ENCODE measurements around the gene MSRB3.
"Not testable (repeated sequence)": the region's sequence is repeated elsewhere in the genome, so short reads cannot be mapped to it uniquely, and the experiment has no call there.

The MSRB3 gene

GRCh38 chr12:65446901-65447300, 168.4 kb downstream of the MSRB3 start:
- H2AFZ ChIP-seq (ENCODE audit: low read length, unreplicated experiment): no peak overlapping the region
- no peaks in the 10 kb centered on the region for H3K27me3 ChIP-seq (ENCODE audit: insufficient read depth, low read length)
- H3K36me3 ChIP-seq (ENCODE audit: insufficient read depth, low read length): no peaks in the 10 kb centered on the region
- H3K27ac ChIP-seq (ENCODE audit: low read depth, low read length): no peak overlapping the region
- no peak overlapping the region for H3K4me3 ChIP-seq (ENCODE audit: low read depth, low read length)
- no peaks in the 10 kb centered on the region for H3K79me2 ChIP-seq (ENCODE audit: control insufficient read depth, insufficient read depth, low read length, unreplicated experiment)
- H3K4me1 ChIP-seq (ENCODE audit: control insufficient read depth, insufficient read depth, low read length, unreplicated experiment): peaks cover 28% of the 10 kb centered on the region

DNA sequence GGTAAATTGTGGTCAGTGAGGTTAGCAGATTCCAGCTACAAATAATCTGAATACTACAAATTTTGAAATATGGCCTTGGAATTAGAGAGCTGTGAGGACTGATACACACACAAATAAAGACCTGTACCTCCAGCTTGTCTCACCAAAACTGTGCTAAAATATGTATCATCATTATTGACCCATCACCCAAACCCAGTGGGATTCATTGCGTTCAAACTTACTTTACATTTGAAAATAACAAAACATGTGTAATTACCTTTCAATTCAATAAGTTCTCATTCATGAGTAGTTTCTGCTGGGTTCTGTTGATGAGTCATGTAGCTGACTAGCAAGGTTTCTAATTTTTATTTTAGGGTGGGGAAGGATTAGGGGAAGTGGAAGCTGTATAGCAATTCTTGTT, 170.9 kb downstream of the MSRB3 start:
- H3K36me3 ChIP-seq (ENCODE audit: insufficient read depth, low read length): peaks cover 5% of the 10 kb centered on the region; the same call in 1 of the 2 replicates
- H2AFZ ChIP-seq (ENCODE audit: low read length, unreplicated experiment): no peak overlapping the region
- H3K27me3 ChIP-seq (ENCODE audit: insufficient read depth, low read length): no peaks in the 10 kb centered on the region
- H3K4me1 ChIP-seq (ENCODE audit: control insufficient read depth, insufficient read depth, low read length, unreplicated experiment): peaks cover 18% of the 10 kb centered on the region
- no peak overlapping the region for H3K4me3 ChIP-seq (ENCODE audit: low read depth, low read length)
- H3K27ac ChIP-seq (ENCODE audit: low read depth, low read length): peak overlapping the region; percentile 41; the same call in 1 of the 2 replicates
- no peaks in the 10 kb centered on the region for H3K79me2 ChIP-seq (ENCODE audit: control insufficient read depth, insufficient read depth, low read length, unreplicated experiment)

GRCh38 chr12:65450625-65451024, 172.1 kb downstream of the MSRB3 start:
- Histone ChIP-seq H3K36me3 (ENCODE audit: insufficient read depth, low read length) (peaks cover 10% of the 10 kb centered on the region; the same call in 1 of the 2 replicates), H3K79me2 (ENCODE audit: control insufficient read depth, insufficient read depth, low read length, unreplicated experiment) (no peaks in the 10 kb centered on the region), H3K27ac (ENCODE audit: low read depth, low read length) (no peak overlapping the region), H2AFZ (ENCODE audit: low read length, unreplicated experiment) (no peak overlapping the region), H3K4me3 (ENCODE audit: low read depth, low read length) (no peak overlapping the region), H3K27me3 (ENCODE audit: insufficient read depth, low read length) (no peaks in the 10 kb centered on the region), H3K4me1 (ENCODE audit: control insufficient read depth, insufficient read depth, low read length, unreplicated experiment) (peaks cover 18% of the 10 kb centered on the region)

GRCh38 chr12:65454115-65454787, 175.8 kb downstream of the MSRB3 start:
- peaks cover 20% of the 10 kb centered on the region; the same call in 1 of the 2 replicates for H3K36me3 ChIP-seq (ENCODE audit: insufficient read depth, low read length)
- no peak overlapping the region for H2AFZ ChIP-seq (ENCODE audit: low read length, unreplicated experiment)
- H3K4me3 ChIP-seq (ENCODE audit: low read depth, low read length): no peak overlapping the region
- H3K27ac ChIP-seq (ENCODE audit: low read depth, low read length): no peak overlapping the region
- peaks cover 15% of the 10 kb centered on the region for H3K4me1 ChIP-seq (ENCODE audit: control insufficient read depth, insufficient read depth, low read length, unreplicated experiment)
- H3K79me2 ChIP-seq (ENCODE audit: control insufficient read depth, insufficient read depth, low read length, unreplicated experiment): no peaks in the 10 kb centered on the region
- H3K27me3 ChIP-seq (ENCODE audit: insufficient read depth, low read length): no peaks in the 10 kb centered on the region

- H3K27ac ChIP-seq (ENCODE audit: low read depth, low read length); H3K4me1 ChIP-seq (ENCODE audit: control insufficient read depth, insufficient read depth, low read length, unreplicated experiment); H3K27me3 ChIP-seq (ENCODE audit: insufficient read depth, low read length); H3K4me3 ChIP-seq (ENCODE audit: low read depth, low read length); H3K79me2 ChIP-seq (ENCODE audit: control insufficient read depth, insufficient read depth, low read length, unreplicated experiment); H2AFZ ChIP-seq (ENCODE audit: low read length, unreplicated experiment): not testable (repeated sequence)
- peaks cover 20% of the 10 kb centered on the region; the same call in 1 of the 2 replicates for H3K36me3 ChIP-seq (ENCODE audit: insufficient read depth, low read length)
Measured at GRCh38 chr12:65457341-65457740, 178.9 kb downstream of the MSRB3 start.

- no peak overlapping the region for H2AFZ ChIP-seq (ENCODE audit: low read length, unreplicated experiment)
- H3K4me3 ChIP-seq (ENCODE audit: low read depth, low read length): no peak overlapping the region
- H3K27me3 ChIP-seq (ENCODE audit: insufficient read depth, low read length): no peaks in the 10 kb centered on the region
- H3K79me2 ChIP-seq (ENCODE audit: control insufficient read depth, insufficient read depth, low read length, unreplicated experiment): no peaks in the 10 kb centered on the region
- no peak overlapping the region for H3K27ac ChIP-seq (ENCODE audit: low read depth, low read length)
- no peaks in the 10 kb centered on the region for H3K4me1 ChIP-seq (ENCODE audit: control insufficient read depth, insufficient read depth, low read length, unreplicated experiment)
- H3K36me3 ChIP-seq (ENCODE audit: insufficient read depth, low read length): peaks cover 17% of the 10 kb centered on the region; the same call in 1 of the 2 replicates
Measured at GRCh38 chr12:65458718-65459117, 180.2 kb downstream of the MSRB3 start.

DNA sequence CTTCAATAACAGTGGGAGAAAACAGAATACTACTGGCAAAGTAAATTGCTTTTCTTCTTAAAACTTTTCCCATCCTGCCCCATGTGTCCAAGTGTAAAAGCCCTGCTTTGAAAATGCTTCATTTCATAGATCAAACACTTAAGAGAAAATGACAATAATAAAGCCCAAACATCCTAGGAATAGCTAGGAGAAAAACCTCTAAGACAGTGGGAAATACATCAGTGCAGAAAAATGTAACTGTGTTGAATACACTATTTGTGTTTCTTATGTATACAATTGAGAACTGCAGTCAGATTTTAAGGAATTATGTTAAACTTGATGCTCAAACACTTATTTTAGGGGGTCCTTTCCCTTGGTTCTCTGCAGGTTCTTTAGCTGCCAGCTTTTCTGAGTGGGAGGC, 181.1 kb downstream of the MSRB3 start:
- Histone ChIP-seq H2AFZ (ENCODE audit: low read length, unreplicated experiment) (no peak overlapping the region), H3K27ac (ENCODE audit: low read depth, low read length) (no peak overlapping the region), H3K4me1 (ENCODE audit: control insufficient read depth, insufficient read depth, low read length, unreplicated experiment) (peaks cover 2% of the 10 kb centered on the region), H3K79me2 (ENCODE audit: control insufficient read depth, insufficient read depth, low read length, unreplicated experiment) (no peaks in the 10 kb centered on the region), H3K27me3 (ENCODE audit: insufficient read depth, low read length) (no peaks in the 10 kb centered on the region), H3K36me3 (ENCODE audit: insufficient read depth, low read length) (peaks cover 15% of the 10 kb centered on the region; the same call in 1 of the 2 replicates), H3K4me3 (ENCODE audit: low read depth, low read length) (no peak overlapping the region)

DNA sequence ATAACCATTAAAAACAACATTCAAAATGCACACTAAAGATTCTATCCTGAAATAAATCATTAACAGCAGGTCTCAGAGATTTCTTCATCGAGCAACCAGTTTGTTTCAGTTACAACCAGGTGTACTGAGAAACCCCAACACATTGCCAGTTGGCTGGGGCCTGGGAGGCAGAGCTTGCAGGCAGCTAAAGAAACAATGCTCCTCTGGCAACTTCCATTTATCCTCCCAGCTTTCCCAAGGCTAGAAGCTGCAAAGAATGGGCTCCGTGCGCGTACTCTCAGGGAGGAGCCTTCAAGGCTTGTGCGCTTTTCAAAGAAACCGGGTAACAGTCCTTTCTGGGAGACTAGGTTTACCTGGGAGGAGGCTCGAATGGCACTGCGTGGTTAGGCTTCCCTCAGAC, 181.6 kb downstream of the MSRB3 start:
- Histone ChIP-seq H3K79me2 (ENCODE audit: control insufficient read depth, insufficient read depth, low read length, unreplicated experiment) (no peaks in the 10 kb centered on the region), H3K4me1 (ENCODE audit: control insufficient read depth, insufficient read depth, low read length, unreplicated experiment) (peaks cover 7% of the 10 kb centered on the region), H3K27ac (ENCODE audit: low read depth, low read length) (no peak overlapping the region), H3K36me3 (ENCODE audit: insufficient read depth, low read length) (peaks cover 11% of the 10 kb centered on the region; the same call in 1 of the 2 replicates), H3K4me3 (ENCODE audit: low read depth, low read length) (no peak overlapping the region), H2AFZ (ENCODE audit: low read length, unreplicated experiment) (no peak overlapping the region), H3K27me3 (ENCODE audit: insufficient read depth, low read length) (no peaks in the 10 kb centered on the region)

GRCh38 chr12:65461017-65461416, 182.5 kb downstream of the MSRB3 start:
- no peaks in the 10 kb centered on the region for H3K27me3 ChIP-seq (ENCODE audit: insufficient read depth, low read length)
- H3K4me3 ChIP-seq (ENCODE audit: low read depth, low read length): no peak overlapping the region
- H3K4me1 ChIP-seq (ENCODE audit: control insufficient read depth, insufficient read depth, low read length, unreplicated experiment): peaks cover 16% of the 10 kb centered on the region
- no peak overlapping the region for H2AFZ ChIP-seq (ENCODE audit: low read length, unreplicated experiment)
- H3K36me3 ChIP-seq (ENCODE audit: insufficient read depth, low read length): peaks cover 11% of the 10 kb centered on the region; the same call in 1 of the 2 replicates
- no peaks in the 10 kb centered on the region for H3K79me2 ChIP-seq (ENCODE audit: control insufficient read depth, insufficient read depth, low read length, unreplicated experiment)
- H3K27ac ChIP-seq (ENCODE audit: low read depth, low read length): no peak overlapping the region

GRCh38 chr12:65462484-65462883, 184.0 kb downstream of the MSRB3 start:
- Histone ChIP-seq H2AFZ (ENCODE audit: low read length, unreplicated experiment) (no peak overlapping the region), H3K36me3 (ENCODE audit: insufficient read depth, low read length) (peaks cover 6% of the 10 kb centered on the region; the same call in 1 of the 2 replicates), H3K79me2 (ENCODE audit: control insufficient read depth, insufficient read depth, low read length, unreplicated experiment) (no peaks in the 10 kb centered on the region), H3K27ac (ENCODE audit: low read depth, low read length) (no peak overlapping the region), H3K27me3 (ENCODE audit: insufficient read depth, low read length) (no peaks in the 10 kb centered on the region), H3K4me1 (ENCODE audit: control insufficient read depth, insufficient read depth, low read length, unreplicated experiment) (peaks cover 29% of the 10 kb centered on the region), H3K4me3 (ENCODE audit: low read depth, low read length) (no peak overlapping the region)

- Histone ChIP-seq H3K4me1 (ENCODE audit: control insufficient read depth, insufficient read depth, low read length, unreplicated experiment) (peaks cover 29% of the 10 kb centered on the region), H3K27me3 (ENCODE audit: insufficient read depth, low read length) (no peaks in the 10 kb centered on the region), H3K27ac (ENCODE audit: low read depth, low read length) (no peak overlapping the region), H3K4me3 (ENCODE audit: low read depth, low read length) (no peak overlapping the region), H2AFZ (ENCODE audit: low read length, unreplicated experiment) (no peak overlapping the region), H3K79me2 (ENCODE audit: control insufficient read depth, insufficient read depth, low read length, unreplicated experiment) (no peaks in the 10 kb centered on the region), H3K36me3 (ENCODE audit: insufficient read depth, low read length) (peaks cover 3% of the 10 kb centered on the region; the same call in 1 of the 2 replicates)
Measured at GRCh38 chr12:65463082-65463481, 184.6 kb downstream of the MSRB3 start.
